Right cardiac atrium (tissue), 5 donors: Measurements from ENCODE around the gene GPN2. TPM values are rescaled to one million over a fixed set of nuclear protein-coding genes. Genes with fewer than 3 reads are reported as not detected.
A peak's percentile ranks its signal among the peaks of the same experiment; 100 is the strongest.

Experiments
- ATAC-seq, 2 donors: fragments of 200-7000 bp; cut with Tn5 transposase; one replicate each; pipeline versions ENCODE4 v1.8.0 to v1.9.1; 2020; ENCODE audit warnings: moderate library complexity in 2 of 2, mild to moderate bottlenecking in 1 of 2
- DNase-seq, 3 donors: peaks; one replicate each; pipeline ENCODE4 v3.0.0-alpha.2; 2020
- H3K27ac ChIP-seq: one replicate; pipeline ENCODE4 v1.5.1; 2013; ENCODE audit warnings: mild to moderate bottlenecking, low read length, control low read depth, moderate library complexity
- H3K27me3 ChIP-seq: one replicate; pipeline ENCODE4 v1.6.1; 2013; ENCODE audit not compliant: control insufficient read depth, insufficient read depth
- H3K4me1 ChIP-seq: one replicate; pipeline ENCODE4 v1.6.1; 2013; ENCODE audit warnings: low read length; ENCODE audit not compliant: control insufficient read depth, insufficient read depth
- H3K4me3 ChIP-seq: one replicate; pipeline ENCODE4 v1.5.1; 2013; ENCODE audit warnings: low read length, control low read depth
- H3K9me3 ChIP-seq: one replicate; pipeline ENCODE4 v1.6.1; 2013; ENCODE audit warnings: low read length; ENCODE audit not compliant: control insufficient read depth
- WGBS: extraction: QIAGEN DNeasy Blood & Tissue Kit; methylation state at CpG from one replicate; pipeline ENCODE4 v1.1.7; 2013; 5-methylcytosine and 5-hydroxymethylcytosine counted together
- intact Hi-C, 4 donors: fragments of 100-400 bp; cut with DNase I; formaldehyde crosslinking; loops; one replicate each; pipeline versions ENCODE4 v1.11.0 to v1.14.0; 2022 to 2023
- long read RNA-seq, 4 donors: library from polyadenylated mRNA; unstranded; transcript quantifications; one replicate each; pipeline ENCODE4 v2.0.0, GENCODE V29; 2020 to 2021
- polyA plus RNA-seq: library from polyadenylated mRNA; stranded (reverse); fragments of 200-250 nt; gene quantifications from one replicate; pipeline ENCODE4 v1.2.3, GENCODE V29; 2013
- total RNA-seq, 4 donors: library from RNA; stranded (reverse); fragmentation: NEBNext Ultra II Directional; extraction: Animal tissue kit (Norgen Biotek cat#: 25700); gene quantifications; one replicate each; pipeline ENCODE4 v1.2.1, GENCODE V29; 2021
- donor health status: healthy with polysubstance abuse.
- donor health status: DM: no; HTN: yes; CAD: no.
- donor health status: DM: no; HTN: no; CAD: no.
- donor health status: DM: no; HTN: yes; CAD: no; lungs with severe emphysema.
- donor health status: DM: yes; HTN: yes; CAD: no.

GPN2 gene
- 10 to 100 TPM; 14.8 to 18.4 (median 15.8) TPM for total RNA-seq
- 10.4 TPM for polyA plus RNA-seq
- long read RNA-seq, donor 1, full-length matches to known transcripts: 13 of 13 reads
- long read RNA-seq, donor 1, partial matches to known transcripts: 0 of 13 reads
- long read RNA-seq, donor 1, other reads (novel, unspliced or antisense): 0 of 13 reads
- long read RNA-seq, donor 2, full-length matches to known transcripts: 8 of 9 reads
- long read RNA-seq, donor 2, partial matches to known transcripts: 1 of 9 reads
- long read RNA-seq, donor 2, other reads (novel, unspliced or antisense): 0 of 9 reads
- long read RNA-seq, donor 3, full-length matches to known transcripts: 39 of 45 reads
- long read RNA-seq, donor 3, partial matches to known transcripts: 3 of 45 reads
- long read RNA-seq, donor 3, other reads (novel, unspliced or antisense): 3 of 45 reads
- long read RNA-seq, donor 4, full-length matches to known transcripts: 11 of 13 reads
- long read RNA-seq, donor 4, partial matches to known transcripts: 2 of 13 reads
- long read RNA-seq, donor 4, other reads (novel, unspliced or antisense): 0 of 13 reads

GRCh38 chr1:26889551-26890466, at the start of gene GPN2:
Gene GPN2, minus strand, starts transcription at chr1:26890283. Its CDS starts 187 bp downstream, at chr1:26890096.
- DNase-seq (peak; percentile 77 to 92 (median 92)), ATAC-seq (peak; percentile 94)
- Histone ChIP-seq H3K27me3 (no peaks in the 10 kb centered on the region), H3K4me3 (peak within 1 kb of the TSS; percentile 74), H3K9me3 (no peaks in the 10 kb centered on the region), H3K27ac (peak within 1 kb of the TSS; percentile 89), H3K4me1 (no peaks in the 10 kb centered on the region)
- intact Hi-C loops: no loop called here
- WGBS: 1% methylated on average over 89 of the region's 89 CpGs

- peak overlapping the region; percentile 56 for H3K27ac ChIP-seq
- H3K27me3 ChIP-seq: no peaks in the 10 kb centered on the region
- peak in 1 of 2 donors; percentile 12 for ATAC-seq
- peaks cover 8% of the 10 kb centered on the region for H3K4me1 ChIP-seq
- WGBS: 89% methylated on average over 2 of the region's 2 CpGs
- no peaks in the 10 kb centered on the region for H3K9me3 ChIP-seq
- H3K4me3 ChIP-seq: no peak overlapping the region
- DNase-seq: no peak
- intact Hi-C loops: no loop called here
Measured at GRCh38 chr1:26938659-26939025, 48.6 kb upstream of the GPN2 start.

GRCh38 chr1:26938004-26938658, 48.0 kb upstream of the GPN2 start:
- Histone ChIP-seq H3K4me1 (peaks cover 8% of the 10 kb centered on the region), H3K27ac (peak overlapping the region; percentile 56), H3K27me3 (no peaks in the 10 kb centered on the region), H3K9me3 (no peaks in the 10 kb centered on the region), H3K4me3 (no peak overlapping the region)
- 67% methylated on average over 4 of the region's 4 CpGs for WGBS
- ATAC-seq: peak; percentile 64 to 78
- intact Hi-C loops: no loop called here
- DNase-seq: no peak

- WGBS: 83% methylated on average over 6 of the region's 6 CpGs
- Histone ChIP-seq H3K27me3 (no peaks in the 10 kb centered on the region), H3K4me1 (peaks cover 8% of the 10 kb centered on the region), H3K27ac (no peak overlapping the region), H3K9me3 (no peaks in the 10 kb centered on the region), H3K4me3 (no peak overlapping the region)
- ATAC-seq (no peak), DNase-seq (no peak)
- intact Hi-C loops: no loop called here
Measured at GRCh38 chr1:26936823-26937222, 46.7 kb upstream of the GPN2 start.

GRCh38 chr1:26932531-26932930, 42.4 kb upstream of the GPN2 start:
- intact Hi-C loops: no loop called here
- Histone ChIP-seq H3K27ac (no peak overlapping the region), H3K4me1 (no peaks in the 10 kb centered on the region), H3K9me3 (no peaks in the 10 kb centered on the region), H3K4me3 (no peak overlapping the region), H3K27me3 (no peaks in the 10 kb centered on the region)
- 87% methylated on average over 3 of the region's 3 CpGs for WGBS
- ATAC-seq (no peak), DNase-seq (no peak)

GRCh38 chr1:26923711-26924110, 33.6 kb upstream of the GPN2 start:
- DNase-seq: no peak
- no peak for ATAC-seq
- H3K9me3 ChIP-seq: no peaks in the 10 kb centered on the region
- H3K27ac ChIP-seq: no peak overlapping the region
- no peak overlapping the region for H3K4me3 ChIP-seq
- no peaks in the 10 kb centered on the region for H3K27me3 ChIP-seq
- H3K4me1 ChIP-seq: peaks cover 11% of the 10 kb centered on the region
- intact Hi-C loops: no loop called here
- 93% methylated on average over 3 of the region's 3 CpGs for WGBS

GRCh38 chr1:26922901-26923300, 32.8 kb upstream of the GPN2 start:
- Histone ChIP-seq H3K9me3 (no peaks in the 10 kb centered on the region), H3K4me3 (peak overlapping the region; percentile 40), H3K4me1 (peaks cover 11% of the 10 kb centered on the region), H3K27ac (no peak overlapping the region), H3K27me3 (no peaks in the 10 kb centered on the region)
- ATAC-seq: no peak
- DNase-seq: no peak
- 91% methylated on average over 3 of the region's 3 CpGs for WGBS
- intact Hi-C loops: no loop called here

- intact Hi-C loops: no loop called here
- Histone ChIP-seq H3K27me3 (no peaks in the 10 kb centered on the region), H3K4me1 (peaks cover 11% of the 10 kb centered on the region), H3K4me3 (peak overlapping the region; percentile 40), H3K27ac (no peak overlapping the region), H3K9me3 (no peaks in the 10 kb centered on the region)
- 25% methylated on average over 6 of the region's 6 CpGs for WGBS
- DNase-seq: no peak
- ATAC-seq: no peak
Measured at GRCh38 chr1:26922431-26922729, 32.3 kb upstream of the GPN2 start.

- Histone ChIP-seq H3K9me3 (no peaks in the 10 kb centered on the region), H3K4me1 (peaks cover 11% of the 10 kb centered on the region), H3K4me3 (peak within 1 kb of the TSS; percentile 40), H3K27ac (peak within 1 kb of the TSS; percentile 82), H3K27me3 (no peaks in the 10 kb centered on the region)
- DNase-seq (peak; percentile 97 to 99 (median 98)), ATAC-seq (peak; percentile 98 to 99)
- under 1% methylated on average over 83 of the region's 83 CpGs for WGBS
- intact Hi-C loops: no loop called here
Measured at GRCh38 chr1:26921540-26922430, 31.7 kb upstream of the GPN2 start, which contains the start of gene NUDC. Gene NUDC, plus strand, starts transcription at chr1:26921743. Its CDS starts 106 bp downstream, at chr1:26921849.

GRCh38 chr1:26921126-26921539, 31.1 kb upstream of the GPN2 start:
- DNase-seq (no peak), ATAC-seq (peak; percentile 37 to 39)
- WGBS: 14% methylated on average over 7 of the region's 7 CpGs
- intact Hi-C loops: no loop called here
- Histone ChIP-seq H3K4me1 (peaks cover 11% of the 10 kb centered on the region), H3K9me3 (no peaks in the 10 kb centered on the region), H3K27me3 (no peaks in the 10 kb centered on the region), H3K4me3 (peak overlapping the region; percentile 31), H3K27ac (peak overlapping the region; percentile 19)
